ENCODE measurements around the gene TRIM46. TPM values are rescaled to one million over a fixed set of nuclear protein-coding genes. Genes with fewer than 3 reads are reported as not detected.

The TRIM46 gene
- total and polyA plus RNA-seq, 2 of the 13 experiments (the other 11 are each of a cell fraction or from before 2014, with no cell fraction given), result 0.04 to 0.09 TPM

GRCh38 chr1:155200920-155201319, 27.3 kb downstream of the TRIM46 start:
- Histone ChIP-seq H3K27ac (ENCODE audit: extremely low read length, insufficient read depth, low read length) (no peak overlapping the region), H2AFZ (ENCODE audit: low read length) (no peak overlapping the region), H3K9ac (ENCODE audit: insufficient read depth, low read depth, low read length) (no peak overlapping the region), H3K4me1 (ENCODE audit: insufficient read depth, low read length) (peaks cover 9% of the 10 kb centered on the region; the same call in 1 of the 2 replicates), H3K79me2 (ENCODE audit: insufficient read depth, low read length) (no peaks in the 10 kb centered on the region), H3K27me3 (ENCODE audit: control insufficient read depth in 1 of 2, insufficient read depth in 2 of 2, low read length in 2 of 2) (peaks cover 0 to 48% of the 10 kb centered on the region in 2 experiments; a peak in 4 of 5 replicates), H3K9me3 (ENCODE audit: low read length) (no peaks in the 10 kb centered on the region), H3K36me3 (replicated peaks in 1 of 2; ENCODE audit: control insufficient read depth in 1 of 2, insufficient read depth in 2 of 2, low read length in 2 of 2) (no peaks in the 10 kb centered on the region), H3K4me3 (replicated peaks in 1 of 3; ENCODE audit: insufficient read depth in 1 of 3, low read depth in 2 of 3, low read length in 3 of 3) (no peak overlapping the region), H4K20me1 (ENCODE audit: insufficient read depth, low read length) (no peaks in the 10 kb centered on the region), H3K4me2 (ENCODE audit: low read depth, low read length) (no peak overlapping the region)
- FAIRE-seq, result no peak
- no peak for ATAC-seq
- in situ Hi-C loops (cut with HindIII; ENCODE audit: extremely low pct_ligation_motif_present, low pct_unique_long_range_greater_than_20kb) (loop anchor here (10.0 kb wide), 1 partner anchor 394 kb away; no protein-coding TSS in a partner anchor), intact Hi-C loops (cut with micrococcal nuclease; ENCODE audit: unreplicated experiment) (loop anchor here (10.0 kb wide), 1 partner anchor 104 kb away; the partner anchor contains the start of genes FDPS and PKLR)
- ChIA-PET POLR2A (no interaction called here), CTCF (ENCODE audit: low intra/inter-chr PET ratio, low total read pairs) (no interaction called here)
- BruUV-seq (replicated peaks), result no TSS peak
- 34% methylated on average over 5 of the region's 5 CpGs for WGBS (ENCODE audit: low lambda C conversion rate)
- no peak for DNase-seq (ENCODE audit: low spot score)
- TF ChIP-seq SKI (IDR thresholded peaks at IDR 0.05; ENCODE audit: partially characterized antibody) (no peak), REPIN1 (CRISPR knock-in tag; IDR thresholded peaks at IDR 0.05; ENCODE audit: borderline replicate concordance, low read depth) (no peak), NFAT5 (CRISPR knock-in tag; IDR thresholded peaks at IDR 0.05) (no peak), FOXJ3 (CRISPR knock-in tag; IDR thresholded peaks at IDR 0.05; ENCODE audit: borderline replicate concordance) (no peak), HNF1B (CRISPR knock-in tag; IDR thresholded peaks at IDR 0.05) (no peak), ZNF839 (CRISPR knock-in tag; IDR thresholded peaks at IDR 0.05; ENCODE audit: borderline replicate concordance) (no peak), ZNF362 (CRISPR knock-in tag; IDR thresholded peaks at IDR 0.05; ENCODE audit: borderline replicate concordance) (no peak), MLLT10 (CRISPR knock-in tag; IDR thresholded peaks at IDR 0.05) (no peak)
- TF ChIP-seq, protein P1, sequence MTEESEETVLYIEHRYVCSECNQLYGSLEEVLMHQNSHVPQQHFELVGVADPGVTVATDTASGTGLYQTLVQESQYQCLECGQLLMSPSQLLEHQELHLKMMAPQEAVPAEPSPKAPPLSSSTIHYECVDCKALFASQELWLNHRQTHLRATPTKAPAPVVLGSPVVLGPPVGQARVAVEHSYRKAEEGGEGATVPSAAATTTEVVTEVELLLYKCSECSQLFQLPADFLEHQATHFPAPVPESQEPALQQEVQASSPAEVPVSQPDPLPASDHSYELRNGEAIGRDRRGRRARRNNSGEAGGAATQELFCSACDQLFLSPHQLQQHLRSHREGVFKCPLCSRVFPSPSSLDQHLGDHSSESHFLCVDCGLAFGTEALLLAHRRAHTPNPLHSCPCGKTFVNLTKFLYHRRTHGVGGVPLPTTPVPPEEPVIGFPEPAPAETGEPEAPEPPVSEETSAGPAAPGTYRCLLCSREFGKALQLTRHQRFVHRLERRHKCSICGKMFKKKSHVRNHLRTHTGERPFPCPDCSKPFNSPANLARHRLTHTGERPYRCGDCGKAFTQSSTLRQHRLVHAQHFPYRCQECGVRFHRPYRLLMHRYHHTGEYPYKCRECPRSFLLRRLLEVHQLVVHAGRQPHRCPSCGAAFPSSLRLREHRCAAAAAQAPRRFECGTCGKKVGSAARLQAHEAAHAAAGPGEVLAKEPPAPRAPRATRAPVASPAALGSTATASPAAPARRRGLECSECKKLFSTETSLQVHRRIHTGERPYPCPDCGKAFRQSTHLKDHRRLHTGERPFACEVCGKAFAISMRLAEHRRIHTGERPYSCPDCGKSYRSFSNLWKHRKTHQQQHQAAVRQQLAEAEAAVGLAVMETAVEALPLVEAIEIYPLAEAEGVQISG (CRISPR knock-in tag; IDR thresholded peaks at IDR 0.05), result no peak
- TF ChIP-seq, protein P2, sequence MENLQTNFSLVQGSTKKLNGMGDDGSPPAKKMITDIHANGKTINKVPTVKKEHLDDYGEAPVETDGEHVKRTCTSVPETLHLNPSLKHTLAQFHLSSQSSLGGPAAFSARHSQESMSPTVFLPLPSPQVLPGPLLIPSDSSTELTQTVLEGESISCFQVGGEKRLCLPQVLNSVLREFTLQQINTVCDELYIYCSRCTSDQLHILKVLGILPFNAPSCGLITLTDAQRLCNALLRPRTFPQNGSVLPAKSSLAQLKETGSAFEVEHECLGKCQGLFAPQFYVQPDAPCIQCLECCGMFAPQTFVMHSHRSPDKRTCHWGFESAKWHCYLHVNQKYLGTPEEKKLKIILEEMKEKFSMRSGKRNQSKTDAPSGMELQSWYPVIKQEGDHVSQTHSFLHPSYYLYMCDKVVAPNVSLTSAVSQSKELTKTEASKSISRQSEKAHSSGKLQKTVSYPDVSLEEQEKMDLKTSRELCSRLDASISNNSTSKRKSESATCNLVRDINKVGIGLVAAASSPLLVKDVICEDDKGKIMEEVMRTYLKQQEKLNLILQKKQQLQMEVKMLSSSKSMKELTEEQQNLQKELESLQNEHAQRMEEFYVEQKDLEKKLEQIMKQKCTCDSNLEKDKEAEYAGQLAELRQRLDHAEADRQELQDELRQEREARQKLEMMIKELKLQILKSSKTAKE (CRISPR knock-in tag; IDR thresholded peaks at IDR 0.05; ENCODE audit: borderline replicate concordance), result no peak
